IMR-90 (cell line): ENCODE data around the gene AADACL4. TPM values are rescaled to one million over a fixed set of nuclear protein-coding genes. Genes with fewer than 3 reads are reported as not detected.
A peak's percentile ranks its signal among the peaks of the same experiment; 100 is the strongest.

Experiments
- ATAC-seq: fragments of 200-7000 bp; cut with Tn5 transposase; 2 replicates; pipeline ENCODE4 v1.9.1; 2020; ENCODE audit warnings: low read depth, mild to moderate bottlenecking, moderate library complexity
- BruUV-seq: library from RNA; stranded (reverse); fragments of 400-500 nt; replicated peaks from 2 replicates; lab custom pipeline; 2021; lab: Mats Ljungman, UMichigan
- CTCF ChIA-PET: fragments of 300-600 bp; formaldehyde crosslinking; extraction: SDS; loops from one replicate; lab custom pipeline; 2021; ENCODE audit warnings: antibody characterized with exemption; lab: Yijun Ruan, JAX
- POLR2A ChIA-PET: fragments of 300-600 bp; sonication (Branson Sonifier 250); formaldehyde crosslinking; loops from one replicate; lab custom pipeline; 2022; ENCODE audit warnings: antibody characterized with exemption; ENCODE audit not compliant: unreplicated experiment; lab: Charles Lee
- DNase-seq: peaks from one replicate; pipeline ENCODE4 v3.0.0; 2013
- H2AFZ ChIP-seq: replicated peaks from 2 replicates; pipeline ENCODE3; 2013; ENCODE audit warnings: low read length, mild to moderate bottlenecking; ENCODE audit not compliant: poor library complexity
- H2AK5ac ChIP-seq: 2 replicates; pipeline ENCODE4 v1.6.1; 2013; ENCODE audit warnings: low read depth, low read length, inconsistent platforms
- H2AK9ac ChIP-seq: replicated peaks from 2 replicates; pipeline ENCODE3; 2013; ENCODE audit warnings: mild to moderate bottlenecking, low read depth, low read length, moderate library complexity; ENCODE audit not compliant: poor library complexity
- H2BK120ac ChIP-seq: 2 replicates; pipeline ENCODE4 v1.6.1; 2013; ENCODE audit warnings: low read depth, low read length, inconsistent platforms
- H2BK15ac ChIP-seq: 3 replicates; pipeline ENCODE4 v1.6.1; 2013; ENCODE audit warnings: low read depth, low read length, inconsistent platforms
- H2BK20ac ChIP-seq: 2 replicates; pipeline ENCODE4 v1.6.1; 2013; ENCODE audit warnings: low read depth, mild to moderate bottlenecking, inconsistent platforms, low read length, moderate library complexity
- H2BK5ac ChIP-seq: 2 replicates; pipeline ENCODE4 v1.6.1; 2013; ENCODE audit warnings: mild to moderate bottlenecking, low read depth, low read length, inconsistent platforms; ENCODE audit not compliant: poor library complexity, severe bottlenecking
- H3K14ac ChIP-seq: replicated peaks from 2 replicates; pipeline ENCODE4 v1.6.1; 2013; ENCODE audit warnings: low read depth, low read length, inconsistent platforms
- H3K18ac ChIP-seq: 2 replicates; pipeline ENCODE4 v1.6.1; 2013; ENCODE audit warnings: low read depth, low read length, control low read depth
- H3K23ac ChIP-seq: 2 replicates; pipeline ENCODE4 v1.6.1; 2013; ENCODE audit warnings: low read depth, low read length, inconsistent platforms
- H3K27ac ChIP-seq: 2 replicates; pipeline ENCODE4 v1.5.1; 2013; ENCODE audit warnings: mild to moderate bottlenecking, control low read depth, low read length; ENCODE audit not compliant: insufficient read depth
- H3K27me3 ChIP-seq: 2 replicates; pipeline ENCODE4 v1.6.1; 2013; ENCODE audit warnings: low read length; ENCODE audit not compliant: control insufficient read depth, insufficient read depth
- H3K36me3 ChIP-seq: 2 replicates; pipeline ENCODE4 v1.6.1; 2013; ENCODE audit warnings: low read length, mixed read lengths; ENCODE audit not compliant: control insufficient read depth, insufficient read depth
- H3K4ac ChIP-seq: 2 replicates; pipeline ENCODE4 v1.6.1; 2013; ENCODE audit warnings: low read depth, low read length, inconsistent platforms
- H3K4me1 ChIP-seq: 2 replicates; pipeline ENCODE4 v1.6.1; 2013; ENCODE audit warnings: low read length, mixed read lengths; ENCODE audit not compliant: control insufficient read depth, insufficient read depth
- H3K4me2 ChIP-seq: 2 replicates; pipeline ENCODE4 v1.6.1; 2013; ENCODE audit warnings: low read depth, mild to moderate bottlenecking, control low read depth, low read length, moderate library complexity
- H3K4me3 ChIP-seq: 2 replicates; pipeline ENCODE4 v1.5.1; 2013; ENCODE audit warnings: low read depth, mild to moderate bottlenecking, control low read depth, low read length, moderate library complexity; ENCODE audit not compliant: insufficient read depth
- H3K56ac ChIP-seq: 2 replicates; pipeline ENCODE4 v1.6.1; 2013; ENCODE audit warnings: low read length, inconsistent platforms; ENCODE audit not compliant: insufficient read depth; ENCODE audit errors: extremely low read depth
- H3K79me1 ChIP-seq, 2 experiments: 2 replicates each; pipeline ENCODE4 v1.6.1; 2013; ENCODE audit warnings: low read length in 2 of 2, inconsistent platforms in 1 of 2, low read depth in 1 of 2
- H3K9ac ChIP-seq: 2 replicates; pipeline ENCODE4 v1.6.1; 2013; ENCODE audit warnings: low read depth, low read length, control low read depth
- H3K9me1 ChIP-seq: 2 replicates; pipeline ENCODE4 v1.6.1; 2013; ENCODE audit warnings: low read length, inconsistent platforms; ENCODE audit not compliant: insufficient read depth
- H3K9me3 ChIP-seq: 2 replicates; pipeline ENCODE4 v1.6.1; 2013; ENCODE audit warnings: low read length; ENCODE audit not compliant: control insufficient read depth, insufficient read depth
- H4K20me1 ChIP-seq: 2 replicates; pipeline ENCODE4 v1.6.1; 2013; ENCODE audit warnings: low read length, inconsistent platforms; ENCODE audit not compliant: insufficient read depth
- H4K5ac ChIP-seq: 2 replicates; pipeline ENCODE4 v1.6.1; 2013; ENCODE audit warnings: mild to moderate bottlenecking, low read depth, low read length, control low read depth
- H4K8ac ChIP-seq, 2 experiments: 2 replicates each; pipeline ENCODE4 v1.6.1; 2013; ENCODE audit warnings: low read depth in 2 of 2, low read length in 2 of 2, control low read depth in 1 of 2, inconsistent platforms in 1 of 2
- H4K91ac ChIP-seq: 2 replicates; pipeline ENCODE4 v1.6.1; 2013; ENCODE audit warnings: low read depth, low read length, inconsistent platforms; ENCODE audit not compliant: insufficient read depth
- BHLHE40 ChIP-seq: fragments of 150-350 bp; IDR thresholded peaks from 2 replicates; pipeline ENCODE4 v1.6.1; 2016; ENCODE audit warnings: mild to moderate bottlenecking, low read depth, low read length
- CEBPB ChIP-seq: IDR thresholded peaks from 2 replicates; pipeline ENCODE4 v1.6.1; 2012; ENCODE audit warnings: low read depth, low read length, improper control_type of control experiment
- FOS ChIP-seq: fragments of 150-350 bp; IDR thresholded peaks from 2 replicates; pipeline ENCODE4 v1.6.1; 2016; ENCODE audit warnings: low read depth, low read length
- MAFK ChIP-seq: IDR thresholded peaks from 2 replicates; pipeline ENCODE4 v1.6.1; 2012; ENCODE audit warnings: low read depth, low read length, improper control_type of control experiment
- MXI1 ChIP-seq: IDR thresholded peaks from 2 replicates; pipeline ENCODE4 v1.6.1; 2012; ENCODE audit warnings: low read depth, mild to moderate bottlenecking, low read length, moderate library complexity, borderline replicate concordance
- NFE2L2 ChIP-seq: fragments of 150-350 bp; IDR thresholded peaks from 2 replicates; pipeline ENCODE4 v1.6.1; 2016; ENCODE audit warnings: low read depth, mild to moderate bottlenecking, low read length
- POLR2A ChIP-seq: IDR thresholded peaks from 2 replicates; pipeline ENCODE4 v1.6.1; 2012; ENCODE audit warnings: mild to moderate bottlenecking, low read depth, low read length
- RAD21 ChIP-seq: IDR thresholded peaks from 2 replicates; pipeline ENCODE4 v1.6.1; 2012; ENCODE audit warnings: low read length, improper control_type of control experiment
- RCOR1 ChIP-seq: IDR thresholded peaks from 2 replicates; pipeline ENCODE4 v1.6.1; 2012; ENCODE audit warnings: mild to moderate bottlenecking, low read length, improper control_type of control experiment; ENCODE audit not compliant: insufficient replicate concordance
- SMC3 ChIP-seq: fragments of 150-350 bp; IDR thresholded peaks from 2 replicates; pipeline ENCODE4 v1.6.1; 2016; ENCODE audit warnings: low read depth, mild to moderate bottlenecking, antibody characterized with exemption, low read length, moderate library complexity
- WGBS, 2 experiments: methylation state at CpG; one replicate each; pipeline versions ENCODE4 v1.1.5 to v1.1.7; 2013; ENCODE audit warnings: missing lambda C conversion rate in 2 of 2; ENCODE audit not compliant: insufficient read length in 1 of 2; ENCODE audit errors: extremely low coverage in 2 of 2; 5-methylcytosine and 5-hydroxymethylcytosine counted together
- dilution Hi-C: fragments of 300-500 bp; cut with HindIII; formaldehyde crosslinking; loops from one replicate; pipeline ENCODE4 v1.14.3; 2018; ENCODE audit warnings: low sequenced_read_pairs; ENCODE audit not compliant: unreplicated experiment
- in situ Hi-C: fragments of 300-500 bp; cut with MboI; formaldehyde crosslinking; loops from 3 replicates; pipeline ENCODE4 v1.14.3; 2019; ENCODE audit warnings: low sequenced_read_pairs, inconsistent platforms, mixed read lengths
- intact Hi-C: fragments of 100-400 bp; cut with micrococcal nuclease; formaldehyde crosslinking; loops from 2 replicates; pipeline ENCODE4 v1.10.0; 2022
- polyA plus RNA-seq, 3 experiments: library from polyadenylated mRNA; depleted of rRNA; stranded (reverse); fragments of >200 nt; gene quantifications; 2 replicates each; pipeline ENCODE4 v1.2.3, GENCODE V29; 2012; ENCODE audit warnings: low replicate concordance in 1 of 3
- total RNA-seq: library from RNA; depleted of rRNA; stranded (reverse); fragments of >200 nt; gene quantifications from 2 replicates; pipeline ENCODE4 v1.2.3, GENCODE V29; 2012
- TF ChIP-seq, protein P1 (sequence below): conservative IDR thresholded peaks from 2 replicates; pipeline ENCODE4 v1.5.1; 2012; ENCODE audit warnings: mild to moderate bottlenecking, low read depth, low read length, improper control_type of control experiment
- TF ChIP-seq, protein P2 (sequence below): fragments of 150-350 bp; IDR thresholded peaks from 2 replicates; pipeline ENCODE4 v1.6.1; 2016; ENCODE audit warnings: low read depth, mild to moderate bottlenecking, low read length, moderate library complexity, borderline replicate concordance
- TF ChIP-seq, protein P3 (sequence below): fragments of 150-350 bp; IDR thresholded peaks from 2 replicates; pipeline ENCODE4 v1.6.1; 2017; ENCODE audit warnings: mild to moderate bottlenecking, antibody characterized with exemption, low read length, low read depth

AADACL4 gene
- total and polyA plus RNA-seq, 2 of the 4 experiments (the other 2 are of a cell fraction) = not detected

DNA sequence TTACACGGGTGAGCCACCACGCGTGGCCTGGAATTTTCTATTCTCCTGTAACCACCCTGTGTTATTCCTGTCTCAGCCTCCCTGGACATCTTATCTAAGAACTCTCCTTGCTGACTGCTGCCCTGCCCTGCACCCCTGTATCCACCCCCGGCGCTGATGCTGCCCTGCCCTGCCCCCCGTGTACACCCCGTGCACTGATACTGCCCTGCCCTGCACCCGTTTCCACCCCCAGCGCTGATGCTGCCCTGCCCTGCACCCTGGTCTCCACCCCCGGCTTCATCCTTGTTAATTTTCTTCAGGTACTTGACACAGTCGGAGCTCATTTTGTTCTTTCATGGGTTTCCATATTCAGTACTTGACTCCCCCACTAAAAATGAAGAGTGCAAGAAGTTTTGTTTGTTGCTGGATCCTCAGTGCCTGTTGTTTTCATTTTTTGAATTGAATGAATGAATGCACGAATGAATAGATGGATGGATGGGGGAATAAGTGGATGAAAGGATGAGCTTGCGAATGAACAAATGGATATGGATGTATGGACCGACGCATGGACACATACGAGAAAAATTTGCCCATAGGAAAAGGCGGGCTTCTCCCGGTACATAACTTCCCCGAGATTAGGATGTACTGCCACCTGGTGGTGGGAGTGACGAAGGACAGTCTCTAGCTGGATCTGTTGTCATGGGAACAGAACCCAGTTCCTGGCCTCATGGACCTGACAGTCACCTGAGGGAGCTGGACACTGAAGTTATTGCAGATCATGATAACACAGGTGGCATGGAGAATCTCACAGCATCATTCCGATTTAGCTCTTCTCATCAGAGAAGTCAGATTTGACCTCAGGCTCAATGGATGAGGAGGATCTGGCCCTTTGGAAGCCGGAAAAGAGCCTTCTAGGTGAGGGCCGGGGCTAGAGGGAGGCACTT lies 14.9 kb downstream of the AADACL4 start:
- Histone ChIP-seq H2BK5ac (no peak overlapping the region), H4K91ac (no peak overlapping the region), H3K79me1 (no peaks in the 10 kb centered on the region), H3K56ac (no peak overlapping the region), H2AK9ac (peak overlapping the region; percentile 5), H3K9me3 (peaks cover 5% of the 10 kb centered on the region; the same call in 1 of the 2 replicates), H3K9me1 (no peaks in the 10 kb centered on the region; the same call in 1 of the 2 replicates), H3K27ac (no peak overlapping the region), H3K4me3 (no peak overlapping the region), H4K8ac (no peak overlapping the region), H2AK5ac (no peak overlapping the region), H3K4ac (no peak overlapping the region), H3K4me1 (no peaks in the 10 kb centered on the region), H2BK120ac (no peak overlapping the region), H3K27me3 (peaks cover 21% of the 10 kb centered on the region), H3K9ac (no peak overlapping the region), H4K20me1 (no peaks in the 10 kb centered on the region; the same call in 1 of the 2 replicates), H2AFZ (peak overlapping the region; percentile 36), H2BK15ac (no peak overlapping the region), H3K36me3 (no peaks in the 10 kb centered on the region), H3K18ac (no peak overlapping the region), H3K23ac (no peak overlapping the region), H2BK20ac (no peak overlapping the region), H4K5ac (no peak overlapping the region), H3K14ac (no peak overlapping the region), H3K4me2 (no peak overlapping the region)
- dilution Hi-C loops (no loop called here), intact Hi-C loops (loop anchor here (1.0 to 10.0 kb wide), 4 partner anchors 40 to 534 kb away; partner anchors contain the start of gene DHRS3), in situ Hi-C loops (no loop called here)
- ChIA-PET POLR2A (no interaction called here), CTCF (interaction anchor here (0.5 to 1.7 kb wide), 17 partner anchors 9 to 534 kb away, joined by 3 to 15 read pairs (median 3); no protein-coding TSS in a partner anchor)
- no TSS peak for BruUV-seq
- 78% methylated on average over 7 of the region's 23 CpGs; no CpG with 5 or more reads in 1 of the 2 experiments for WGBS, 2 experiments
- DNase-seq (peak; percentile 76), ATAC-seq (peak; percentile 98)
- TF ChIP-seq, protein P1, sequence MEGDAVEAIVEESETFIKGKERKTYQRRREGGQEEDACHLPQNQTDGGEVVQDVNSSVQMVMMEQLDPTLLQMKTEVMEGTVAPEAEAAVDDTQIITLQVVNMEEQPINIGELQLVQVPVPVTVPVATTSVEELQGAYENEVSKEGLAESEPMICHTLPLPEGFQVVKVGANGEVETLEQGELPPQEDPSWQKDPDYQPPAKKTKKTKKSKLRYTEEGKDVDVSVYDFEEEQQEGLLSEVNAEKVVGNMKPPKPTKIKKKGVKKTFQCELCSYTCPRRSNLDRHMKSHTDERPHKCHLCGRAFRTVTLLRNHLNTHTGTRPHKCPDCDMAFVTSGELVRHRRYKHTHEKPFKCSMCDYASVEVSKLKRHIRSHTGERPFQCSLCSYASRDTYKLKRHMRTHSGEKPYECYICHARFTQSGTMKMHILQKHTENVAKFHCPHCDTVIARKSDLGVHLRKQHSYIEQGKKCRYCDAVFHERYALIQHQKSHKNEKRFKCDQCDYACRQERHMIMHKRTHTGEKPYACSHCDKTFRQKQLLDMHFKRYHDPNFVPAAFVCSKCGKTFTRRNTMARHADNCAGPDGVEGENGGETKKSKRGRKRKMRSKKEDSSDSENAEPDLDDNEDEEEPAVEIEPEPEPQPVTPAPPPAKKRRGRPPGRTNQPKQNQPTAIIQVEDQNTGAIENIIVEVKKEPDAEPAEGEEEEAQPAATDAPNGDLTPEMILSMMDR = peak; percentile 98
- TF ChIP-seq MXI1 (no peak), CEBPB (no peak), SMC3 (peak; percentile 95), RAD21 (peak; percentile 97), RCOR1 (no peak), POLR2A (0 out of 2 replicates have a peak, but pooled peaks have one; percentile 31), BHLHE40 (no peak), NFE2L2 (no peak), MAFK (no peak), FOS (no peak)
- TF ChIP-seq, protein P2, sequence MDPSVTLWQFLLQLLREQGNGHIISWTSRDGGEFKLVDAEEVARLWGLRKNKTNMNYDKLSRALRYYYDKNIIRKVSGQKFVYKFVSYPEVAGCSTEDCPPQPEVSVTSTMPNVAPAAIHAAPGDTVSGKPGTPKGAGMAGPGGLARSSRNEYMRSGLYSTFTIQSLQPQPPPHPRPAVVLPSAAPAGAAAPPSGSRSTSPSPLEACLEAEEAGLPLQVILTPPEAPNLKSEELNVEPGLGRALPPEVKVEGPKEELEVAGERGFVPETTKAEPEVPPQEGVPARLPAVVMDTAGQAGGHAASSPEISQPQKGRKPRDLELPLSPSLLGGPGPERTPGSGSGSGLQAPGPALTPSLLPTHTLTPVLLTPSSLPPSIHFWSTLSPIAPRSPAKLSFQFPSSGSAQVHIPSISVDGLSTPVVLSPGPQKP = no peak
- TF ChIP-seq, protein P3, sequence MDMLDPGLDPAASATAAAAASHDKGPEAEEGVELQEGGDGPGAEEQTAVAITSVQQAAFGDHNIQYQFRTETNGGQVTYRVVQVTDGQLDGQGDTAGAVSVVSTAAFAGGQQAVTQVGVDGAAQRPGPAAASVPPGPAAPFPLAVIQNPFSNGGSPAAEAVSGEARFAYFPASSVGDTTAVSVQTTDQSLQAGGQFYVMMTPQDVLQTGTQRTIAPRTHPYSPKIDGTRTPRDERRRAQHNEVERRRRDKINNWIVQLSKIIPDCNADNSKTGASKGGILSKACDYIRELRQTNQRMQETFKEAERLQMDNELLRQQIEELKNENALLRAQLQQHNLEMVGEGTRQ = no peak
